Kidney epithelial cell (primary cell): ENCODE results near the gene NAGPA. TPM values are rescaled to one million over a fixed set of nuclear protein-coding genes. Genes with fewer than 3 reads are reported as not detected.

Experiments
- DNase-seq: peaks from one replicate; pipeline ENCODE4 v3.0.0-alpha.2; 2010; ENCODE audit warnings: low read depth
- H3K27me3 ChIP-seq: 2 replicates; pipeline ENCODE4 v1.6.0; 2011; ENCODE audit warnings: low read length; ENCODE audit not compliant: control insufficient read depth, insufficient read depth
- H3K36me3 ChIP-seq: 2 replicates; pipeline ENCODE4 v1.5.1; 2011; ENCODE audit warnings: low read length; ENCODE audit not compliant: control insufficient read depth, insufficient read depth
- H3K4me3 ChIP-seq: 2 replicates; pipeline ENCODE4 v1.5.1; 2011; ENCODE audit warnings: low read depth, mild to moderate bottlenecking, control low read depth, low read length
- total RNA-seq: library from RNA; depleted of rRNA; stranded (reverse); fragments of >200 nt; gene quantifications from 2 replicates; pipeline ENCODE4 v1.2.3, GENCODE V29; 2015
- TF ChIP-seq, protein P1 (sequence below): IDR thresholded peaks from 2 replicates; pipeline ENCODE4 v1.5.1; 2011; ENCODE audit warnings: mild to moderate bottlenecking, moderate library complexity, low read length, control low read depth, inconsistent platforms; ENCODE audit not compliant: insufficient read depth, poor library complexity, severe bottlenecking

The NAGPA gene
- total RNA-seq, 1 donor from 2014 or later = 40.0 TPM

DNA sequence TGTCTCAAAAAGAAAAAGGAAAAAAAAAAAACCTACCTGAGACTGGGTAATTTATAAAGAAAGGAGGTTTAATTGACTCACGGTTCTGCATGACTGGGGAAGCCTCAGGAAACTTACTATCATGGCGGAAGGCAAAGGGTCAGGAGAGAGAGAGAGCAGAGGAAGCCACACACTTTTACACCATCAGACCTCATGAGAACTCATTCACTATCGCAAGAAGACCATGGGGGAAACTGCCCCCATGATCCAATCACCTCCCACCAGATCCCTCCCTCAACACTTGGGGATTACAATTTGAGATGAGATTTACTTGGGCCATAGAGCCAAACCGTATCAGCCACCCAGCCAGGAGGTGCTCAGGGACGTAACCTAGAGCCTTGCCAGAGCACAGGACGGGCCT lies 20.8 kb downstream of the NAGPA start:
- no peak overlapping the region for H3K4me3 ChIP-seq
- peaks cover 21% of the 10 kb centered on the region for H3K27me3 ChIP-seq
- TF ChIP-seq, protein P1, sequence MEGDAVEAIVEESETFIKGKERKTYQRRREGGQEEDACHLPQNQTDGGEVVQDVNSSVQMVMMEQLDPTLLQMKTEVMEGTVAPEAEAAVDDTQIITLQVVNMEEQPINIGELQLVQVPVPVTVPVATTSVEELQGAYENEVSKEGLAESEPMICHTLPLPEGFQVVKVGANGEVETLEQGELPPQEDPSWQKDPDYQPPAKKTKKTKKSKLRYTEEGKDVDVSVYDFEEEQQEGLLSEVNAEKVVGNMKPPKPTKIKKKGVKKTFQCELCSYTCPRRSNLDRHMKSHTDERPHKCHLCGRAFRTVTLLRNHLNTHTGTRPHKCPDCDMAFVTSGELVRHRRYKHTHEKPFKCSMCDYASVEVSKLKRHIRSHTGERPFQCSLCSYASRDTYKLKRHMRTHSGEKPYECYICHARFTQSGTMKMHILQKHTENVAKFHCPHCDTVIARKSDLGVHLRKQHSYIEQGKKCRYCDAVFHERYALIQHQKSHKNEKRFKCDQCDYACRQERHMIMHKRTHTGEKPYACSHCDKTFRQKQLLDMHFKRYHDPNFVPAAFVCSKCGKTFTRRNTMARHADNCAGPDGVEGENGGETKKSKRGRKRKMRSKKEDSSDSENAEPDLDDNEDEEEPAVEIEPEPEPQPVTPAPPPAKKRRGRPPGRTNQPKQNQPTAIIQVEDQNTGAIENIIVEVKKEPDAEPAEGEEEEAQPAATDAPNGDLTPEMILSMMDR = no peak
- H3K36me3 ChIP-seq = no peaks in the 10 kb centered on the region
- DNase-seq = no peak

DNA sequence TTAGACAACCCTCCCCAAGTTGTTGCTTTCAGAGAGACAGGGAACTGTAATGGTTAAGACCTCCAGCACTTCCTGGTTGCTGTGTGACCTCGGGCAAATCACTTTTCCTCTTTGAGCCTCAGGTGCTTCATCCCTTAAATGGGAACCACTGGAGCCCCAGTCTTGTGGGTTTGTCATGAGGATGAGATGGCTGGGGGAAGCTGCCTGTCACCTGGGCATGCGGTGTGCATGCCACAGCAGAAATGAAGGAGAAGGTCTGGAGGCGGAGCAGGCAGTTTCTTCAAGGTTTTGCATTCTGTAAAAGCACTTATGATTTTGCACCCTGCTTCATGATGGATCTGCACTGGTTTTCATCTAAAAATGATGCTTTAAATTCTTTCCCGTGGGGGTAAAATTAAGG lies 22.1 kb downstream of the NAGPA start:
- DNase-seq = no peak
- TF ChIP-seq, protein P1 = no peak
- H3K36me3 ChIP-seq = no peaks in the 10 kb centered on the region
- peaks cover 21% of the 10 kb centered on the region for H3K27me3 ChIP-seq
- no peak overlapping the region for H3K4me3 ChIP-seq

DNA sequence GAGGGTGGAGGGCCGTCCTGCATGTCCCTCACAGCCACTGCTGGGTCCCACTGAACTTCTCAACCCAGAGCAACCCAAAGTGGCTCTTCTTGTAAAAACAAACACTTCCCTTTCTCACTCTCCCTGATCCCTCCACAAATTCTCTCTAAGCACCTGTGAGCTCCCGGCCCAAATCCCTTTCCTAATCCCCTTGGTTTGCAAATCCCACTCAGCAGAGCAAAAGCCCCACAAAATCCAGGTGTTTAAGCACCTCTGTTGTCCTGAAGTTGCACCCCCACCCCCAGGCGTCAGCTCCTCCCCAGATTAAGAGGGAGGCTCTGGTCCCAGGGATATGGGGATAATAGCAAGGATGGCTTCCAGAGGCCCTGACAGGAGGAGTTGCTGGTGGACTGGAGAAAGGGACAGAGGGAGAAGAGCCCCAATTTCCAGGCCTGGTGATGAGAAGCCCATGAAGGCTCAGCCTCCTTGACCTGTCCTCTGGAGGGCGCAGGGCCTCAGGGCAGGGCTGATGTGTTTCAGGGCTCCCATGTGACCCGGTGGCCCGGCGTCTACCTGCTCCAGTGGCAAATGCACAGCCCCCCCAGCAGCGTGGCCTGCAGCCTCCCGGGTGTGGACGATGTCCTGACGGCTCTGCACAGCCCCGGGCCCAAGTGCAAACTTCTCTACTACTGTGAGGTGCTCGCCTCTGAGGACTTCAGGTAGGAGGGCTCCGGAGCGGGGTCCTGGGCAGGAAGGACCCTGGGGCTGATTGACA lies 23.0 kb downstream of the NAGPA start:
- Histone ChIP-seq H3K36me3 (no peaks in the 10 kb centered on the region), H3K27me3 (peaks cover 21% of the 10 kb centered on the region), H3K4me3 (no peak overlapping the region)
- TF ChIP-seq, protein P1 = no peak
- DNase-seq = no peak

DNA sequence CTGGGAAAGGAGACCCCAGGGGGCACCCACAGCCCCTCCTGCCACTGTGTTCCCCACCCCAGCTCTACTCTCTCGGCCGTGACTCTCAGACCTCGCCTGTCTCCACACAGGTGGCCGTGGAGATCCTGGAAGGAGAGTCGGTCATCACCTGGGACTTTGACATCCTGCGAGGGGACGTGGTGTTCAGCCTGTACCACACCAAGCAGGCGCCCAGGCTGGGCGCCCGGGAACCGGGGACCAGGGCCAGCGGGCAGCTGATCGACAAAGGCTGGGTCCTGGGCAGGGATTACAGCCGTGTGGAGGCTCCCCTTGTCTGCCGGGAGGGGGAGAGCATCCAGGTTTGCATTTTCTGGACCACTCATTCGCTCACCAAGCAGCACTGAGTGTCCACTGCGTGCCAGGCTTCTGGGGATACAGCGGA lies 25.4 kb downstream of the NAGPA start:
- Histone ChIP-seq H3K27me3 (peaks cover 23% of the 10 kb centered on the region), H3K36me3 (no peaks in the 10 kb centered on the region), H3K4me3 (no peak overlapping the region)
- no peak for DNase-seq
- TF ChIP-seq, protein P1 = no peak

DNA sequence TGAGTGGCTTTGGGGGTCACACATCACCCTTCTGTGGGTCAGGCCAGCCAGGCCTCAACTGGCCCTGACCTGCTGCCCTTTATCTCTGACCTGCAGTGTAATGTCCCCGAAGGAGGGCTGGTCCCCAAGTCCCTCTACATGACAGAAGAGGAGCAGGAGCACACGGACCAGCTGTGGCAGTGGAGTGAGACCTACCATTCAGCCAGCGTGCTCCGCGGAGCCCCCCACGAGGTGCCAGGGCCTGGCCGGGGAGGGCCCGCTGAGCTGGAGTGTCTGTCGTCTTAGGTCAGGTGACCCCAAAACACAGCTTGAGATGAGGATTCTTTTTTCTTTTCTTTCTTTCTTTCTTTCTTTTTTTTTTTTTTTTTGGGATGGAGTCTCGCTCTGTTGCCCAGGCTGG lies 26.5 kb downstream of the NAGPA start:
- TF ChIP-seq, protein P1 = no peak
- no peaks in the 10 kb centered on the region for H3K36me3 ChIP-seq
- H3K4me3 ChIP-seq = no peak overlapping the region

More for the DNA sequence above, 26.5 kb downstream of the NAGPA start:
- DNase-seq = no peak
- H3K27me3 ChIP-seq = peaks cover 24% of the 10 kb centered on the region
